Dendritic cell treated with granulocyte-macrophage colony-stimulating factor and Interleukin-4, amounts not matched to agents 40 ng/mL and 50 ng/mL, for 4 days (primary cell): ENCODE data around the gene FAM20A.

Experiments used
- H3K27ac Mint-ChIP-seq: one replicate; pipeline ENCODE4 v1.8.0; 2022; ENCODE audit warnings: mild to moderate bottlenecking, mixed read lengths
- H3K27me3 Mint-ChIP-seq: one replicate; pipeline ENCODE4 v1.8.0; 2022; ENCODE audit warnings: mild to moderate bottlenecking, mixed read lengths
- H3K36me3 Mint-ChIP-seq: one replicate; pipeline ENCODE4 v1.8.0; 2022; ENCODE audit warnings: low read depth, mixed read lengths
- H3K4me1 Mint-ChIP-seq: one replicate; pipeline ENCODE4 v1.8.0; 2022; ENCODE audit warnings: low read depth, mixed read lengths
- H3K4me3 Mint-ChIP-seq: one replicate; pipeline ENCODE4 v1.8.0; 2022; ENCODE audit warnings: mild to moderate bottlenecking, moderate library complexity, mixed read lengths
- H3K9me3 Mint-ChIP-seq: one replicate; pipeline ENCODE4 v1.8.0; 2022; ENCODE audit warnings: mixed read lengths
- intact Hi-C: fragments of 100-400 bp; cut with micrococcal nuclease; formaldehyde crosslinking; loops from one replicate; pipeline ENCODE4 v1.15.0; 2022

The FAM20A gene

DNA sequence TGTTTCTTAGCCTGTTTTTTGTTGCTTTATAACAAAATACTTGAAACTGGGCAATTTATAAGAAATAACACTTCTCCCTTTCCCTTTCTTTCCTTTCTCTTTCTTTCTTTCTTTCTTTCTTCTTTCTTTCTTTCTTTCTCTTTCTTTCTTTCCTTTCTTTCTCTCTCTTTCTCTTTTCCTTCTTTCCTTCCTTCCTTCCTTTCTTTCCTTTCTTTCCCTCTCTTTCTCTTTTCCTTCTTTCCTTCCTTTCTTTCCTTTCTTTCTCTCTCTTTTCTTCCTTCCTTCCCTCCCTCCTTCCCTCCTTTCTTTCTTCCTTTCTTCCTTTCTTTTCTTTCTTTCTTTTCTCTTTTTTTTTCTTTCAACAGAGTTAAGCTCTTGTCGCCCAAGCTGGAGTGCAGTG lies 27.8 kb downstream of the FAM20A start:
- Mint-ChIP-seq H3K9me3 (no peaks in the 10 kb centered on the region), H3K27ac (peak overlapping the region; percentile 35), H3K27me3 (peaks cover 5% of the 10 kb centered on the region), H3K4me3 (no peak overlapping the region), H3K36me3 (no peaks in the 10 kb centered on the region), H3K4me1 (peaks cover 28% of the 10 kb centered on the region)
- intact Hi-C loops: loop anchor here (5.0 kb wide), 1 partner anchor 44 kb away; no protein-coding TSS in a partner anchor

DNA sequence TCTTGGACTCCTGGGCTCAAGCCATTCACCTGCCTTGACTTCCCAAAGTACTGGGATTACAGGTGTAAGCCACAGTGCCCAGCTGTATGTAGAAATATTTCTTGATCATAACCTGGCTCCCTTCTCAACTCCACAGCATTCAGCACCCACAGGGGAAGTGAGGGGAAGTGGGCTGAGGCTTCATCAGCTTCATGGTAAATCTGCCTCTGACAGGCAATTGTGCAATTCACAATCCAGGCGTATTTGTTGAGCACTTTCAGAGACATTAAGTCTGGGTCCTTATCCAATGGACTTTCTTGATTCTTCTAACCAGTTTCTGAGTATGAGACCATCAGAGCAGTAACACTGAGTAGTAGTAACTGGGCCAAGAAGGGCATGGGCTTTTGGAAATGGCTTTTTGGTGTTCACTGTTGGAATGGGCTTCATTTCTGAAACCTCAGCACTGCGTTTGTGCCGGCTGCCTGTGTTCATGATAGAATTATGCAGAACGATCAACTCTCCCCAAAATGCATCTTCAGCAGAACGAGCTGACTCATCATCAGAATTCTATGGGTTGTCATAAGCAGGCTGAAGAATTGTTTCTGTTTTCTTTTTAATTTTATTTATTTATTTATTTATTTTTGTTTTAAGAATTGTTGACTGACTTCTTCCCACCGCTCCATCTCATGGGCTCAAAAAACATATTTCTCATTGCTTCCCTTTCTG lies 28.9 kb downstream of the FAM20A start:
- peaks cover 35% of the 10 kb centered on the region for H3K4me1 Mint-ChIP-seq
- no peaks in the 10 kb centered on the region for H3K36me3 Mint-ChIP-seq
- intact Hi-C loops: loop anchor here (5.0 kb wide), 1 partner anchor 45 kb away; no protein-coding TSS in a partner anchor
- peak overlapping the region; percentile 35 for H3K27ac Mint-ChIP-seq
- H3K27me3 Mint-ChIP-seq: peaks cover 5% of the 10 kb centered on the region
- no peaks in the 10 kb centered on the region for H3K9me3 Mint-ChIP-seq
- H3K4me3 Mint-ChIP-seq: no peak overlapping the region

DNA sequence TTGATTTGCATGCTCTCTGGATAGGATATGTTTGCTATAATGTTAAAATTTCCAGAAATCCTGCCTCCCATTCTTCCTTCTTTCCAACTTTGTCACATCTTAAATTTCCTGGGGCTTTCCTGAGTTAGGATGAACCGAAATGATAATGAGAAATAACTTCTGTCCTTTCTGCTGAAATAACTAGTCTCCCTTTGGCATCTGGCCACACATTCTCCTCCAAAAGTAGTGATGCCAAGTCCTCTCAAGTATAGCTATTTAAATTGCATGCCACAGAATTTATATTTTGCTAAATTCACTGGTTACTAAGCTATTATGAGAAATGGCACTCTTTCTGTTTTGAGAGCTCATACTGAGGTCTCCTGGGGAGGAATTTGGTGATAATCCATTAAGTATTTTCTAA lies 30.6 kb downstream of the FAM20A start:
- intact Hi-C loops: loop anchor here (5.0 kb wide), 1 partner anchor 47 kb away; no protein-coding TSS in a partner anchor

DNA sequence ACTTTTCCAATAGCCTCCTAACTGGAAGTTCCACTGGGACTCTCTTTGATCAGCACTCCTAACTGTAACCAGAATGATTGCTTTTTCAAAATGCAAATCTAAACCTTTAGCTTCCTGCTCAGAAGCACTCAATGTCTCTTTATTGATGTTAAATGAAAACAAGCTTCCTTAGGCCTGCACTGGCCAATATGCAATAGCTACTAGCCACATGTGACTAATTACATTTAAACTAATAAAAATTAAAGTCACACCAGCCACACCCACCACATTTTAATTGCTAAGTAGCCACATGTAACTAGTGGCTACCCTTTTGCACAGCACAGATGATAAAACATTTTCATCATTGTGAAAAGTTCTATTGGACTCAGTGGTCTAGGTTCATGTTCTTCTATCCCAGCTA lies 31.8 kb downstream of the FAM20A start:
- intact Hi-C loops: no loop called here
- H3K36me3 Mint-ChIP-seq: no peaks in the 10 kb centered on the region
- peaks cover 9% of the 10 kb centered on the region for H3K27me3 Mint-ChIP-seq
- peaks cover 59% of the 10 kb centered on the region for H3K4me1 Mint-ChIP-seq
- H3K9me3 Mint-ChIP-seq: no peaks in the 10 kb centered on the region
- no peak overlapping the region for H3K4me3 Mint-ChIP-seq
- no peak overlapping the region for H3K27ac Mint-ChIP-seq

More for the DNA sequence above, 30.6 kb downstream of the FAM20A start:
- Mint-ChIP-seq H3K27me3 (peaks cover 9% of the 10 kb centered on the region), H3K36me3 (no peaks in the 10 kb centered on the region), H3K27ac (no peak overlapping the region), H3K4me3 (no peak overlapping the region), H3K9me3 (no peaks in the 10 kb centered on the region), H3K4me1 (peaks cover 51% of the 10 kb centered on the region)

DNA sequence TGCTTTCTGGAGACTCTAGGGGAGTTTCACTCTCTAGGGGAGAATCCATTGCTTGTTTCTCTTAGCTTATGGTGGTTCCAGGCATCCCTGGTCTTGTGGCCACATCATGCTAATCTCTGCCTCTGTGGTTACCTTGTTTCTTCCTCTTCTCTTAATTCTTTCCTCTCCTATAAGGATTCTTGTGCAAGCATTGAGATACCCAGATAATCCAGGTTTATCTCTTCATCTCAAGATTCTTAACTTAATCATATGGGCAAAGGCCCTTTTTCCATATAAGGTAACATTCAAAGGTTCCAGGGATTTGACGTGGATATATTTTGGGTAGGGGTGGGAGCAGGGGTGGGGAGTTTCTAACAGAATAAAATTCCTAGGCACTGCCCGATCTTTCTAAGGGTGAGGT lies 32.6 kb downstream of the FAM20A start:
- H3K27me3 Mint-ChIP-seq: peaks cover 9% of the 10 kb centered on the region
- no peak overlapping the region for H3K27ac Mint-ChIP-seq
- no peaks in the 10 kb centered on the region for H3K9me3 Mint-ChIP-seq
- H3K4me3 Mint-ChIP-seq: no peak overlapping the region
- peaks cover 57% of the 10 kb centered on the region for H3K4me1 Mint-ChIP-seq
- H3K36me3 Mint-ChIP-seq: no peaks in the 10 kb centered on the region
- intact Hi-C loops: no loop called here

DNA sequence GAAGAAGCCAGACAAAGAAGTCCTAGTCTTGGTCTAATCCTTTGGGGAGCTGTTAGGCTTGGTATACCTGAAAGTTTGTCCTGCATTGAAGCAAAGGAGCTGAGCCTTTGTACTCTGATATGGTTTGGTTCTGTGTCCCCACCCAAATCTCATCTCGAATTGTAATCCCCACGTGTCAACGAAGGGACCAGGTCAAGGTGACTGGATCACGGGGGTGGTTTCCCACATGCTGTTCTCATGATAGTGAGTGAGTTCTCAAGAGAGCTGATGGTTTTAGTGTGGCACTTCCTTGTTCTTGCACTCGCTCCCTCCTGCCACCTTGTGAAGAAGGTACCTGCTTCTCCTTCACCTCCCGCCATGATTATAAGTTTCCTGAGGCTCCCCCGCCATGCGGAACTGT lies 33.6 kb downstream of the FAM20A start:
- no peak overlapping the region for H3K27ac Mint-ChIP-seq
- peaks cover 9% of the 10 kb centered on the region for H3K27me3 Mint-ChIP-seq
- H3K4me1 Mint-ChIP-seq: peaks cover 48% of the 10 kb centered on the region
- H3K9me3 Mint-ChIP-seq: no peaks in the 10 kb centered on the region
- intact Hi-C loops: no loop called here
- no peak overlapping the region for H3K4me3 Mint-ChIP-seq
- H3K36me3 Mint-ChIP-seq: no peaks in the 10 kb centered on the region

DNA sequence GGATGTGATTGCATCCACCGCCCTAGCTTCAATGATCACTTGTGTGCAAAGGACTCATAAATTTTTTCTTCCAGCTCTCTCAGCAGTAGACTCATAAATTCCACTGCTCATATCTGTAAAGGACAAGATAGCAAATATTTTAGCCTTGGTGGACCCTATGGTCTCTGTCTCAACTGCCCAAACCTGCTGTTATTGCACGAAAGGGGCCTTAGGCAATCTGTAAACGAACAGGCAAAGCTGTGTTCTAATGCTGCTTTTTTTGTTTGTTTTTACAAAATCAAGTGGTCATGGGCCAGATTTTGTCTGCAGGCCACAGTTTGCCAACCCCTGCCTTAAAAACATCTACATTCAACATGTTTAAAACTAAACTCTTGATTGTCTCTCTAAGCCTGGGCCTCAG lies 34.1 kb downstream of the FAM20A start:
- no peak overlapping the region for H3K4me3 Mint-ChIP-seq

DNA sequence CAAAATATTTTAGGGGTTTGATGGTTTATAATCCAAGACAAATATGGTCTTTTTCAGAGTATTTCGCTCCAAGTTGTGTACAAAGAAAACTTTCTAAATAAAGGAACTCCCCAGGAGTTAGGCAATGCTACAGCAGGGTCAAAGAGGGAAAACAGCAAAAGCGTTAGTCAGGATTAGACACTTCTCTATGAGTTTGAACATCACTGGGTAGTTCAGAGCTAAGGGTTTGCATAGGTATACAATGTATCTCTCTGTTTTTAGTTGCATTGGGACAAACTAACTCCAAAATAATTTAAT lies 34.8 kb downstream of the FAM20A start:
- H3K27ac Mint-ChIP-seq: no peak overlapping the region
- H3K9me3 Mint-ChIP-seq: no peaks in the 10 kb centered on the region
- H3K36me3 Mint-ChIP-seq: no peaks in the 10 kb centered on the region
- peaks cover 11% of the 10 kb centered on the region for H3K27me3 Mint-ChIP-seq
- no peak overlapping the region for H3K4me3 Mint-ChIP-seq
- intact Hi-C loops: no loop called here
- peaks cover 51% of the 10 kb centered on the region for H3K4me1 Mint-ChIP-seq

More for the DNA sequence above, 34.1 kb downstream of the FAM20A start:
- intact Hi-C loops: no loop called here
- Mint-ChIP-seq H3K27me3 (peaks cover 11% of the 10 kb centered on the region), H3K4me1 (peaks cover 48% of the 10 kb centered on the region), H3K27ac (no peak overlapping the region), H3K9me3 (no peaks in the 10 kb centered on the region), H3K36me3 (no peaks in the 10 kb centered on the region)

DNA sequence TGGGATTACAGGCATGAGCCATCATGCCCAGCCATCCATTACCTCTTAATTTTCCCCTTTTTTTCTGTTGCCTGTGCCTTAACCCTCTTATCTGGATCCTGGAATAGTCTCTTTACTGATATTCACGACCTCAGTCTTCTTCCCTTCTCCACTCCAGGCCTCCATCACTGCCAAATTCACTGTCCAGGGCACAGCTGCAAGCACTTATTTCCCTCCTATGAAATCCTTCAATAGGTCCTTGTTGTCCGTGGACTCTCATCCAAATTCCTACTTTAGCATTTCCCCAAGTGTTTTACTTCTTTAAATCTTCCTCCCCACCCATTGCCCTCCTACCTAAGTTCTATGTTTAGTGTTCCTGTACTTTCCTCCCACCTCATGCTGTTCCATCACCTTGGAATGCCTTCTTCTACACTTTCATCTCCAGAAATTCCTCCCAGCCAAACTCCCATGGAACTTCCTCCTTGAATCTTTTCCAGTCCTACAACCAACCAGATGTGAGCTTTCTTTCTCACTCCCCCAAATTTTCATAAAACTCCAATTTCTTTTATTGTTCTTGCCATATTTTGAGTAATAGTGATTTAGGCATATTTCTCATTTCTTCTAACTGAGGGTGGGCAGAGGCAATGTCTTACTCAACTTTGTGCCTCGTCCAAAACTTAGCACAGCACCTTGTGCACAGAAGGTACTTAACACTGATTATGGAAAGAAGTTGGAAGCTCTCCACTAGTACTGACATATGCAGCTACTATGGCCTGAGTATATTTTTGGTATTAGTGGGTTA lies 35.3 kb downstream of the FAM20A start:
- peaks cover 11% of the 10 kb centered on the region for H3K27me3 Mint-ChIP-seq
- H3K4me3 Mint-ChIP-seq: no peak overlapping the region
- H3K4me1 Mint-ChIP-seq: peaks cover 51% of the 10 kb centered on the region
- H3K36me3 Mint-ChIP-seq: no peaks in the 10 kb centered on the region
- intact Hi-C loops: no loop called here
- no peak overlapping the region for H3K27ac Mint-ChIP-seq
- no peaks in the 10 kb centered on the region for H3K9me3 Mint-ChIP-seq

DNA sequence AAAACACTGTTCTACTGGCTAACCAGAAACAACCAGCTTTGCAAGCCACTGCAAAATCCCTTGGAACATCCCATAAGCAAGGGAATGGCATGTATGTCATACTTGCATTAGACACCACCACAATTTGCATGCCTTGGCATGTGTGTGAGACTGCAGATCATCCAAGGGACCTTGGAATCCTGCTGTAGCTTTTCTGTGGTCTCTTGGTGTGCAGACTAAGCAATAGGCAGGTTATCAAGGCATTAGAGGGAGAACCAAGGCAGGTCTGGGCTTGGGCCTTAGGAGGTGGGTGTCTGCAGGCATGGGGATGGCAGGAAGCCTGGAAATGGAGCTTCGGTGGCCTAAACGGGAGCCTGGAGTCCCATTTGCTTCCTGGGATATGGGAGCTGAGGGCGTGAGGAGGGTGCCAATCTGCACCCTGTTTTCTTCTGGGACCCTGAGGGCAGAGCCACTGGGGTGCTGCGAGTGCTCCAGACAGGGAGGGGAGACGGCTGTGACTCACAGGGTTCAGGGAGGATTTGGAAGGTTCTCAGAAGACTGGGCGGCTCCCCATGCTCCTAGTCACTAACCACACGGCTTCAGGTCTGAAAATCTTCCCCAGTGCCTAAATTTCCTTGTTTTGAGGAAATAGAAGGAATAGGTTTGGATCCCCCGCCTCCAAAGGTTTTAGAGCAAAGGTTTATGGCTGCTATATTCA lies 36.6 kb downstream of the FAM20A start:
- no peak overlapping the region for H3K27ac Mint-ChIP-seq
- intact Hi-C loops: no loop called here
- H3K4me3 Mint-ChIP-seq: no peak overlapping the region
- H3K4me1 Mint-ChIP-seq: peaks cover 50% of the 10 kb centered on the region
- peaks cover 11% of the 10 kb centered on the region for H3K27me3 Mint-ChIP-seq
- H3K9me3 Mint-ChIP-seq: no peaks in the 10 kb centered on the region
- no peaks in the 10 kb centered on the region for H3K36me3 Mint-ChIP-seq

DNA sequence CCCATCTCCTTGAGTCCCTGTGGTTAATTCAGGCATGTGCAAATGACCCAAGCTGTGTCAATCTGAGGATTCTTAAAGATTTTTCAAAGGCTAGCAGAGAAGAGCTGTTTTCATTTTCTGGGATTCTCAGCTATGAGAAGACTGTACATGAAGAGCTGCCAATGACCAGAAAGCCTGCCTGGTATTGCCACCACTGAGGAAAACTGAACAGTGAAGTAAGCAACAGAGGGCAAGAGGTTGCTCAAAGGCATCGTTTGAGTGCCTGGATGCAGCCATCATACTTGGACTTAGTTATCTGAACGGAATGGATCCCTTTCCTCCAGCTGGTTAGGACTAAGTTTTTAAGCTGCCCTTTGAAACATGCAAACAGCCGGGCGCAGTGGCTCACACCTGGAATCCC lies 38.4 kb downstream of the FAM20A start:
- Mint-ChIP-seq H3K9me3 (no peaks in the 10 kb centered on the region), H3K27me3 (peaks cover 7% of the 10 kb centered on the region), H3K4me1 (peaks cover 44% of the 10 kb centered on the region), H3K4me3 (no peak overlapping the region), H3K36me3 (no peaks in the 10 kb centered on the region), H3K27ac (no peak overlapping the region)
- intact Hi-C loops: no loop called here

DNA sequence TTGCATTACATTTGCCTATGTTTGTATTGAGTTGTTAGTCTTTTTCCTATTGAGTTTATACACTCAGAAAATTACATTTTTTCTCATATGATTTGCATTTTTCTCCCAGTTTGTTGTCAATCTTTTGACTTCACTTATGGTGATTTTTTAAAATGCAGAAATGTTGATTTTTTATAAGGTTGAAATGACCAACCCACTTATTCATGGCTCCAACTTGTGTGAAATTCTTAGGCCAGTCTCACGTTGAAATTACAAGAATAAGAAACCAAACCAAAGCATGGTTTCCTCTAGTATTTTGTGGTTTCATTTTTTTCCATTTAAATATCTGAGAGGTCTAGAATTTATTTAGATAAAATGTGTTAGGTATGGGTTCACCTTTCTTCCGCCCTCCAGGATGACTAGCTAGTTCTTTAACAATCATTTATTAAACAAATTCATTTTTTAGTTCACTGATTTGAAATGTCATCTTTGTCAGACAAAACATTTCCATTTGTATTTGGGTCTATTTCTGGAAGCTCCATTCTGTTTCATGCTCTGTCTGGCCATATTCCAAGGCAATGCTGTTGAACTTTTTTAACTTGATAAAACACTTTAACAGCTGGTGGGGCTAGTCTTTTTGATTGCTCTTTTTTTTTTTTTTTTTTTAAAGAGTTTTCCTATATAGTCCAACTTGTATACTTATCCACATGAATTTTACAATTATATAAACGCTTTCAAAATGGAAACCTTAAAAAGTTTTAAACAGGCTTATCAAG lies 40.0 kb downstream of the FAM20A start:
- Mint-ChIP-seq H3K4me3 (no peak overlapping the region), H3K27ac (no peak overlapping the region), H3K36me3 (peaks cover 6% of the 10 kb centered on the region), H3K9me3 (no peaks in the 10 kb centered on the region), H3K27me3 (peaks cover 9% of the 10 kb centered on the region), H3K4me1 (peaks cover 30% of the 10 kb centered on the region)
- intact Hi-C loops: no loop called here

DNA sequence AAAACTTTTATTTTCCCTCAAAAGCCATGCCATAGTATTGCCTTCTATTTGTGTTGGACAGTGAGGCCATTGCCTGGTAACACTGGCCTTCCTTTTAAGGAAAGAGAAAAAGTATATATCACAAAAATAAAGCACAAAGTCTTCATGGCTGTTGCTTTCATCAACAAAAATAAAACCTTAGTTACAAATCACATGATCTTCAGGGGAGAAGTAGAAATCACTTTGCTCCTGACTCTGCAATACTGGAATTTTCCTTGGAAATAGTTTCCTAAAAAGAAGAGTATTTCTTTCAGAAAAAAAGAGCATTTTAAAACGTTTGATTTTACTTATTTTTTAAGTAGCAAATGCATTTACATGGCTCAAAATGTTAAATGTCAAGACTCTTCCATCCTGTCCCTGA lies 41.9 kb downstream of the FAM20A start:
- peaks cover 5% of the 10 kb centered on the region for H3K27me3 Mint-ChIP-seq
- H3K9me3 Mint-ChIP-seq: no peaks in the 10 kb centered on the region
- H3K4me1 Mint-ChIP-seq: peaks cover 16% of the 10 kb centered on the region
- peak overlapping the region; percentile 57 for H3K27ac Mint-ChIP-seq
- peaks cover 25% of the 10 kb centered on the region for H3K36me3 Mint-ChIP-seq
- intact Hi-C loops: no loop called here
- H3K4me3 Mint-ChIP-seq: no peak overlapping the region

DNA sequence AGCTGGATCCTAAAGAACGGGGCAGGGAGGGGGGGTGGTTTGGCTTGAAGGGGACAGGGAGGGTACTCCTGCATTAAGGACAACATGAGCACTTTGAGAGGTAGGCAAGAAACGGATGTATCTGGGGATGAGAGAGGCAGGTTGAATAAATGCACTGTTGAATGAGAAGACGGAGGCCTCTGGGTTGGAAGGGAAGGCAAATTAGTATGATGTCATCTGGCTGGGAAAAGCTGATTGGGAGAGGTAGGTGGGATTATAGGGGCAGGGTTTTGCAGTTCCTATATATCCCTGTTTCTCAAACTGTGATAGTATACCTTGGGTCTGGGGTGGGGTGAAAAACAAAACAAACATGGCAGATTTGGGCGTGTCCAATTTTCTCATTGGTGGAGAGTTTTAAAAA lies 44.6 kb downstream of the FAM20A start:
- H3K4me3 Mint-ChIP-seq: no peak overlapping the region

More for the DNA sequence above, 44.6 kb downstream of the FAM20A start:
- Mint-ChIP-seq H3K9me3 (peaks cover 9% of the 10 kb centered on the region), H3K4me1 (peaks cover 5% of the 10 kb centered on the region), H3K27me3 (peaks cover 2% of the 10 kb centered on the region), H3K36me3 (peaks cover 43% of the 10 kb centered on the region), H3K27ac (no peak overlapping the region)
- intact Hi-C loops: no loop called here
